ENCODE data around the gene ADD2. TPM values are rescaled to one million over a fixed set of nuclear protein-coding genes. Genes with fewer than 3 reads are reported as not detected.

The ADD2 gene
- total RNA-seq, 4 donors from 2014 or later: 1.9 to 6.5 (median 3.1) TPM

GRCh38 chr2:70723286-70723885 lies 44.6 kb downstream of the ADD2 start:
- no peak for DNase-seq
- Histone ChIP-seq H3K4me1 (no peaks in the 10 kb centered on the region), H3K36me3 (no peaks in the 10 kb centered on the region), H3K9me3 (no peaks in the 10 kb centered on the region), H3K27me3 (no peaks in the 10 kb centered on the region), H3K27ac (no peak overlapping the region), H3K4me3 (replicated peaks in 1 of 3) (no peak overlapping the region)
- TF ChIP-seq CTCF (IDR thresholded peaks at IDR 0.05) (no peak), POLR2A (IDR thresholded peaks at IDR 0.05) (no peak)
- intact Hi-C loops (cut with DNase I): no loop called here
- 88 to 91% methylated on average over 5 of the region's 5 CpGs for WGBS, 2 donors

- DNase-seq: no peak
- no peak overlapping the region for H3K27ac ChIP-seq
- H3K27me3 ChIP-seq: no peaks in the 10 kb centered on the region
- intact Hi-C loops (cut with DNase I): no loop called here
- no peaks in the 10 kb centered on the region for H3K9me3 ChIP-seq
- TF ChIP-seq POLR2A (IDR thresholded peaks at IDR 0.05): no peak
- TF ChIP-seq CTCF (IDR thresholded peaks at IDR 0.05): no peak
- peaks cover 0 to 4% of the 10 kb centered on the region in 2 donors for H3K4me1 ChIP-seq
- H3K4me3 ChIP-seq (replicated peaks in 1 of 3): no peak overlapping the region
- H3K36me3 ChIP-seq: no peaks in the 10 kb centered on the region
- WGBS, 2 donors: 76 to 85% methylated on average over 6 of the region's 6 CpGs
Measured at GRCh38 chr2:70720124-70720523, 47.9 kb downstream of the ADD2 start.

- intact Hi-C loops (cut with DNase I): no loop called here
- H3K27ac ChIP-seq: no peak overlapping the region
- H3K9me3 ChIP-seq: no peaks in the 10 kb centered on the region
- no peak overlapping the region for H3K4me3 ChIP-seq (replicated peaks in 1 of 3)
- TF ChIP-seq CTCF (IDR thresholded peaks at IDR 0.05) (no peak), POLR2A (IDR thresholded peaks at IDR 0.05) (no peak)
- WGBS, 2 donors: 70 to 97% methylated on average over 3 of the region's 3 CpGs
- H3K36me3 ChIP-seq: no peaks in the 10 kb centered on the region
- no peaks in the 10 kb centered on the region for H3K27me3 ChIP-seq
- no peak for DNase-seq
- H3K4me1 ChIP-seq: peaks cover 0 to 4% of the 10 kb centered on the region in 2 donors
Measured at GRCh38 chr2:70719231-70719630, 48.8 kb downstream of the ADD2 start.

GRCh38 chr2:70718736-70719135 lies 49.3 kb downstream of the ADD2 start:
- H3K27ac ChIP-seq: no peak overlapping the region
- H3K36me3 ChIP-seq: no peaks in the 10 kb centered on the region
- H3K9me3 ChIP-seq: no peaks in the 10 kb centered on the region
- H3K4me3 ChIP-seq (replicated peaks in 1 of 3): no peak overlapping the region
- TF ChIP-seq CTCF (IDR thresholded peaks at IDR 0.05) (no peak), POLR2A (IDR thresholded peaks at IDR 0.05) (no peak)
- H3K4me1 ChIP-seq: peaks cover 0 to 4% of the 10 kb centered on the region in 2 donors
- no peaks in the 10 kb centered on the region for H3K27me3 ChIP-seq
- 94 to 100% methylated on average over 2 of the region's 2 CpGs for WGBS, 2 donors
- intact Hi-C loops (cut with DNase I): no loop called here
- DNase-seq: no peak

GRCh38 chr2:70718241-70718640 lies 49.8 kb downstream of the ADD2 start:
- WGBS, 2 donors: 62 to 66% methylated on average over 2 of the region's 2 CpGs
- Histone ChIP-seq H3K27me3 (no peaks in the 10 kb centered on the region), H3K4me3 (replicated peaks in 1 of 3) (no peak overlapping the region), H3K4me1 (peaks cover 0 to 4% of the 10 kb centered on the region in 2 donors), H3K27ac (no peak overlapping the region), H3K9me3 (no peaks in the 10 kb centered on the region), H3K36me3 (no peaks in the 10 kb centered on the region)
- DNase-seq: peak in 1 of 2 donors; percentile 5
- intact Hi-C loops (cut with DNase I): no loop called here
- TF ChIP-seq CTCF (IDR thresholded peaks at IDR 0.05): no peak
- no peak for TF ChIP-seq POLR2A (IDR thresholded peaks at IDR 0.05)

Data from thyroid gland (tissue), 4 donors.